ENCODE results near the gene F2RL3.
"Not testable (repeated sequence)": the region's sequence is repeated elsewhere in the genome, so short reads cannot be mapped to it uniquely, and the experiment has no call there.

DNA sequence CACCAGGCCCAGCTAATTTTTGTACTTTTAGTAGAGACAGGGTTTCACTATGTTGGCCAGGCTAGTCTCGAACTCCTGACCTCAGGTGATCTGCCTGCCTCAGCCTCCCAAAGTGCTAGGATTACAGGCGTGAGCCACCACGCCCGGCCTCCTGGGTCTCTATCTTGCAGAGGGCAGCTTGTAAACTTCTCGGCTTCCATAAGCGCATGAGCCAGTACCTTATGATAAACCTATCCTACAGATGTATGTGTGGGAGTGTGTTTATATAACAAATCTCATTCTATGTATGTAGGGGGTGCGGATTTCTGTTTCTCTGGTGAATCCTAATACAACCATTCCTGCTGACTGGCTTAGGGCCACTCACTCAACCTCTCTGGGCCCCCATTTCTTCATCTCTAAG is 51.3 kb downstream of the F2RL3 start:
- TF ChIP-seq, protein P1, sequence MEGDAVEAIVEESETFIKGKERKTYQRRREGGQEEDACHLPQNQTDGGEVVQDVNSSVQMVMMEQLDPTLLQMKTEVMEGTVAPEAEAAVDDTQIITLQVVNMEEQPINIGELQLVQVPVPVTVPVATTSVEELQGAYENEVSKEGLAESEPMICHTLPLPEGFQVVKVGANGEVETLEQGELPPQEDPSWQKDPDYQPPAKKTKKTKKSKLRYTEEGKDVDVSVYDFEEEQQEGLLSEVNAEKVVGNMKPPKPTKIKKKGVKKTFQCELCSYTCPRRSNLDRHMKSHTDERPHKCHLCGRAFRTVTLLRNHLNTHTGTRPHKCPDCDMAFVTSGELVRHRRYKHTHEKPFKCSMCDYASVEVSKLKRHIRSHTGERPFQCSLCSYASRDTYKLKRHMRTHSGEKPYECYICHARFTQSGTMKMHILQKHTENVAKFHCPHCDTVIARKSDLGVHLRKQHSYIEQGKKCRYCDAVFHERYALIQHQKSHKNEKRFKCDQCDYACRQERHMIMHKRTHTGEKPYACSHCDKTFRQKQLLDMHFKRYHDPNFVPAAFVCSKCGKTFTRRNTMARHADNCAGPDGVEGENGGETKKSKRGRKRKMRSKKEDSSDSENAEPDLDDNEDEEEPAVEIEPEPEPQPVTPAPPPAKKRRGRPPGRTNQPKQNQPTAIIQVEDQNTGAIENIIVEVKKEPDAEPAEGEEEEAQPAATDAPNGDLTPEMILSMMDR (IDR thresholded peaks at IDR 0.05), result not testable (repeated sequence)
- TF ChIP-seq ZFX (IDR thresholded peaks at IDR 0.05; ENCODE audit: borderline replicate concordance), result not testable (repeated sequence)

Measured in 22Rv1 (cell line).